GM12801 (cell line): ENCODE data around the gene BEST3.

ENCODE experiments used
- CTCF ChIP-seq: IDR thresholded peaks from one replicate; pipeline ENCODE4 v1.5.1; 2011; ENCODE audit warnings: control low read depth; ENCODE audit not compliant: insufficient read length; ENCODE audit errors: extremely low read depth

The BEST3 gene

GRCh38 chr12:69645031-69645430, 54.1 kb downstream of the BEST3 start:
- no peak for TF ChIP-seq CTCF

DNA sequence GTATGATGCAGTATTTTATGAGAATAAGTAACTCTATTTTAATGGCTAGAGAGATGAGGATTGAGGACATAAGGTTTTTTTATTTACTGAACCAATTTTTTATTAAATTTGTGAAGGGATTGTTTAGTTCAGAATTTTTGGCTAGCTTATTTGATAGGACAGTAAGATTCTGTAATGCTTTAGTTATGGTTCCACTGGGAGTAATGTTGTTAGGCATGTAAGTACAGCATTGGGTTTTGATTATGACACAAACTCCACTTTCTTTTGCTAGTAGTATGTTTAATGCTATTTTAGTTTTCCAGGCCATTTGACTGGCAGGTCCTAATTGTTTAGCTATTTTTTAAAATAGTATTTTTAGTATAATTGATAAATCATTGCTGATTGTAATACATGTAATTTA, 54.6 kb downstream of the BEST3 start:
- no peak for TF ChIP-seq CTCF

DNA sequence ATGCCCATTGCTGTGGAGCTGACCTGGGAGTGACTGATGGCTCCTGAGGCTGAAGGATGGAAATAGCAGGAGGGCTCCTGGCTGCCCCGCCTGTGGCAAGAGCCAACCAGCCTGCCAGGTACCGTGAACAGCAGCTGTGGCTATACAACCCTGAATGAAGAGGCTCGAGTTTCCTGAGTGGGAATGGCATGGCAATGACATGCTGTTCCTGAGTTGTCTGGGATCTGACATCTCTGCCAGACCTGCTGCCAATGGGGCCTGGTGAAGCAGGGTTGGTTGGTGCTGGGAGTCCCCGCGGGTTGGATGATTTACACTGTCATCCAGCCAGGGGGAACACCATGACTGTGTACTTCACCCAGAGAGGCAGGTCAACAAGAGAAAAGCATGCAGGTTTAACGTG, 56.6 kb downstream of the BEST3 start:
- no peak for TF ChIP-seq CTCF

DNA sequence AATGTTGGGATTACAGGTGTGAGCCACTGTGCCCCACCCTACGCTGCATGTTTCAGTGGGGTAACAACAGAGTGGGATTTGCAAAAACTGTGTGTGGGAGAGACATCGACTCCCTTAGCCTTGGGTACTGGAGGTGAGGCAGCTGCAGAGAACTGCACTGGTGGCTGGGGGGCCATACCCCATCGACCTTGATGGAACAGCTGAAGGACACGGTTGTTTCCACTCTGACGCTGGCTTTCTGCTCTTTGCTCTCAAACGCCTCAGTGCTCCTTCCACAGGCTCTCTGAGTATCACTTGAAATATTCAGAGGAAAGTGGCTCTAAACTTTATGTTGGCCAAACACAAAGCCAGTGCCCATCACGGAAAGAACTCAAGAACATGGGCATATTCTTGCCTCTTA, 57.6 kb downstream of the BEST3 start:
- no peak for TF ChIP-seq CTCF

DNA sequence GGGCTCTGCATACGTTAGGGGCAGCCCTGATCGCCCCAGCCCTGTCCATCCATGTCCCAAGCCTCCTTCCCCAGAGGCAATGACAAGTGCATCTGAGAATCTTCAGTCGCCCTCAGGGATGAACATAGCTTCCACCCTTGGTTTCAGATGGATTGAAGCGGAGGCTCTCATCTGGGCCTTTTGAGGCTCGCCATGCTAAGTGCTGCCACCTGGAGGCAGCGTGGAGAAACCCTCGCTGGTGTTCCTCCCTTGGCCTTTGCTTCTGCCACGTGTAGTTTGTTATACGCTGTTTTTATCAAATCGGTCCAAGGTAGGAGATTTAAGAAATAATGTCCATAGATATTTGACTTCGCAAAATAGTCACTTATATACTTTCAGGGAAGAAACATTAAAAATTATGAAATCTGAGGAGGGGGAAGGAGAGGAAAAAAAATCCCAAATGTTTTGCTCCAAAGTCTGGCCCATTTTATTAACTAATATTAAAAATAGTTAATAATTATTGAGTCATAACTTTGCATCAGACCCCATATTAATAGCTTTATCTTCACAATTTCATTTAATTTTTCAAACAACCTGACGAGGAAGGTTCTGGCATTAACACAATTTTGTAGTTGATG, 59.6 kb downstream of the BEST3 start:
- no peak for TF ChIP-seq CTCF

GRCh38 chr12:69633061-69633460, 66.0 kb downstream of the BEST3 start:
- no peak for TF ChIP-seq CTCF

DNA sequence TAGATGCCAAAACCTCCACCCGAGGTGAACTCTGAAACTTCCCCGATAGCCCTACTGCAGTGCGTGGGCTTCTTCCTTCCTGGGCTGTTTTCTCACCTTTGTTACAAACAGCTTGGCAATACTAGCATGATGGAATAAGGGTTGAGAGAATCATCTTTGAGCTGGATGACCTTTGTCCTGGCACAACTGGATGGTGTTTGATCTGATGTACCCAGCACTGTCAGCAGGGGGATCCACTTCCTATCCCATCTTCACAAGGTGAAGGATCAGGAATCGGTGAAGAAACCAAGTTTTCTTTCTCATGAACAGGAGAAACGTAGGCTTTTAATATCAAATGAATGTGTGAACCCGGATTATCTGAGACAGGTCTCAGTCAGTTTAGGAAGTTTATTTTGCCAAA, 68.9 kb downstream of the BEST3 start:
- TF ChIP-seq CTCF = no peak
